GM18499 (cell line): ENCODE measurements around the gene TMOD3.

Experiments
- ATAC-seq: cut with Tn5 transposase; IDR thresholded peaks from one replicate; pipeline ENCODE4 v1.9.1; 2021; ENCODE audit warnings: moderate number of reproducible peaks; ENCODE audit not compliant: insufficient read depth, unreplicated experiment

Gene TMOD3

DNA sequence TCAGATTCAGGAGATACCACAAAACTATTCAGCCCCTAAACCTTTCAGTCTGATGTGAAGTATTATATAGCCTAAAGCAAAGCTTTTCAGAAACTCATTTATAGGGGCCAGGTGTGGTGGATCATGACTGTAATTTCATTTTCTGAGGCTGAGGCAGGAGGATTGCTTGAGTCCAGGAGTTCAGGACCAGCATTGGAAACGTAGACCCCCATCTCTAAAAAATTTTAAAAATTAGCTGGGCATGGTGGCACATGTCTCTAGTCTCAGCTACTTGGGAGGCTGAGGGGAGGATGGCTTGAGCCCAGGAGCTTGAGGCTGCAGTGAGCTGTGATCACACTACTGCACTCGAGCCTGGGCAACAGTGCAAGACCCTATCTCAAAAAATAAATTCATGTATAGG, 60.0 kb downstream of the TMOD3 start:
- ATAC-seq = no peak

DNA sequence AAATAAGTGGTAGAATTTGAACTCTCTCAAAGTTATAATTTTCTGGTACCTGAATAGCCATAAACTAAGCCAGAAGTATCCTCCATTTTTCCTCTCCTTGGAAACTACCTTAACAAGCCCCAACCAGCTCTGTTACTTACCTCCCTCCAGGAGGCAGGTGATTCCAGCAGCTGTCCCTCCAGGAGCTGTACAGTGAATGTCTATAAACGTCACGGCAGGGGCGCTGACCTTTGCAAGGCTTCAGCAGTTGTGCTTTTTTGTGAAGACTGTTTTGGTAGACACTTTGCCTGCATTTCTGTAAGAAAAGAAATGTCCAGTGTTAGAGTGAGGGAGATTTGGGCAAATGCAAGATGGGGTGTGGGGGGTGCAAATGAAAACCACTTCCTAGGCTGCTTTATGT, 75.0 kb downstream of the TMOD3 start:
- ATAC-seq = no peak

DNA sequence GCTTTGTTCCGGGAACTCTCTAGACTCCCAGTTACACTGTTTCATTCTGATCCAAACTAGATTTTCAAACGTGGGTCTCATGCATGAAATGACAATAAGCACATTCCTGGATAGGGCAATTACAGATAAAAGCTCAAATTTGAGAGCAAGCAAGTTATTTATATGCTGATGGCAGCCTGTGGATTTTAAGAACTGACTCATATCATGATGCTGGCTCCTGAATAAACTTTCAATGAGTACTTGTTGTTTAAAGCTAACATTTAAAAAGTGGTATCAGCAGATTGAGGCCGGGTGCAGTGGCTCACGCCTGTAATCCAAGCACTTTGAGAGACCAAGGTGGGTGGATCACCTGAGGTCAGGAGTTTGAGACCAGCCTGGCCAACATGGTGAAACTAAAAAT, 75.5 kb downstream of the TMOD3 start:
- no peak for ATAC-seq

DNA sequence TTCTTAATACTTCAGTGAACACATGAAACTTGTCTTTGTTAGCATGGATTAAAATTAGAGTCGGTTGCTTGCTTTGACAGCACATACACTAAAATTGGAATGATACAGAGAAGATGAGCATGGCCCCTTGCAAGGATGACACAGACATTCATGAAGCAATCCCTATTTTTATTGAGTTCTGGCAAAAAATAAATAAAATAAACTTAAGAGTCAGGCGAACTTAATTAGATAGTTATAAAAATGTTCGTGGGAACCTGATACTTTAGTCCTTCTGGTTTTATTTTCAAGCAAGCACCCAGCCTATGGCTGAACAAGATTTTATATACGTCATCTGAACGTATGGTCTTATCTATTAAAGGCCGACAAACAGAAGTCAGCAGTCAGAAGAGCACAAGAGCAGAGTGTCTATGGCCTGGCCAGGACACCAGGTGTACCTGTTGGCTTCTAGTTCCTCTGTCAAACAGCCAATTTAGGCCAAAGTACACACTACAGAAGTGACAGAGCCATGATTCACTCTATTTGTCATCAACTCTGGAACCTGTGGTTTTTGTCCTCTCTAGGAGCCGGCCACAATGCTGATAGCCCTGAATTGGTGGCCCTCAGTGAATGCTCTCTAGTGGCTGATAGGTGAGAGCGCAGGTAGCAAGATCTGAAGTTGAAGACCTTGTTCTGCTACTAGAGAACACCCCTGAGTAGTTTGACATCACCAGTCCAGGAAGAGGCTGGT, 77.8 kb downstream of the TMOD3 start:
- no peak for ATAC-seq

DNA sequence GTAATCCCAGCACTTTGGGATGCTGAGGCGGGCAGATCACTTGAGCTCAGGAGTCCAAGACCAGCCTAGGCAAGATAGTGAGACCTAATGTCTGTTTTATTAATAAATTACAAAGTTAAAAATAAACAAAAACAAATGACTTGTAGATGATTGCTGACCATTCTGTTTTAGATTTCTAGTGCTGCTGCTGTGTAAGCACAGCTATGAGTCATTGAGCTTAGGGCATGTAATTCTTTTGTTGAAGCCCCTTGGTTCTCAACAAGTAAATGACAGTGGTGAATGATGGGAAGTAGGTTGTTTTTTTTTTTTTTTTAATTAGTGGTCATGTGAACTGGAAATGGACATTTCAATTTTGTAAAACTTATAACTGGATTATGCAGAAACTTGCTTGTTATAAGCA, 78.9 kb downstream of the TMOD3 start:
- no peak for ATAC-seq

DNA sequence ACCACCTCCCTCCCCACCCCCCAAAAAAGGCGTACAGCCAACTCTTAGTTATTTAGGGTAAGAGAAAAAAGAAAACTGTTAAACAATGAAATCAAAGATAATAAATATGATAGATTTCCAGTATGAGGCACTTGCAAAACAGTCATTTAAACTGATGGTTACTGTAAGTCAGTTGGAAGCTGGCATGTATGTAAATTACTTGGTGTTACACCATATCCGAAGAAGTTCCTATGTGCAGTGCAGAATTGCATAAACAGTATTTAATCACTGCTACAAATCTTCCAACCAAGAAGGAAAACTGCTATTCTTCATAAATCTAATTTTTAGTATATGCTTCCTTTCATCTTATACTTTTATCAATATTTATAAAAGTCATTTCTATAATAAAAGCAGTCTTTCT, 80.1 kb downstream of the TMOD3 start:
- no peak for ATAC-seq

DNA sequence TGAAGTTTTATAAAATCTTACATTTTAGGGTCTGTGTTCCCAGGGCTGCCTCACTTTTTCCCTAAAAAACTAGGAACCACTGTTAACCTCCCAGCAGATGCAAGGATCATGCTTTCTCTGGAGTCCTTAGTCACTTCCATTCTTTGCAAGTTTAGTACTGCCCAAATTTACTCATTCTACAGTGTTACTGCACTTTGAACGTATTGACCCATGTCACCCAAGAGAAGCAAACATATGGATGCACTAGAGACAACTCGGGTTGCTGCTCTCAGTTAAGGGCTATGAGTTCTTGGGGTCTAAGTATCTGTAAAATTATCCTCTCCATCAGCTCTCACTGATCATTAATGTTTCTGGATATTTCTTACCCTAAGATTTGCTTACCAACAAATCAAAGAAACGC, 83.1 kb downstream of the TMOD3 start:
- no peak for ATAC-seq

DNA sequence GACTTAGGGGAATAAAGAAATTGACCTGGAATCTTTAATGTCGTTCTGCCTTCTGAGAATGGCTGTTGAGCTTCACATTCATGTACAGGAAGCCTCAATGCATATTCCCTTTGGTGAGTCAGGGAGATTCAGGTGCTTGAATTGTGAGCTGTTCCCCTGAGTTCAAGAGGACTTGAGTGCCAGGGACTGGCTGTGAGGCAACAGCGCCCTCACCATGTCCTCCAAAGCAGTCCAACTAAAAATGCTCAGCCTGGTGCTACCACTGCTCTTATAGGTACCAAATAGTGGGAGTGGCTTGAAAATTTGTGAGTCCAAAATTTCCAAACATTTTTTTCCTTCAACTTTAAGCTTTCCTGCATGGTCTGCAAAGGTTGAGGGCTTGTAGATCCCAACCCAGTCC, 88.0 kb downstream of the TMOD3 start:
- ATAC-seq = no peak

DNA sequence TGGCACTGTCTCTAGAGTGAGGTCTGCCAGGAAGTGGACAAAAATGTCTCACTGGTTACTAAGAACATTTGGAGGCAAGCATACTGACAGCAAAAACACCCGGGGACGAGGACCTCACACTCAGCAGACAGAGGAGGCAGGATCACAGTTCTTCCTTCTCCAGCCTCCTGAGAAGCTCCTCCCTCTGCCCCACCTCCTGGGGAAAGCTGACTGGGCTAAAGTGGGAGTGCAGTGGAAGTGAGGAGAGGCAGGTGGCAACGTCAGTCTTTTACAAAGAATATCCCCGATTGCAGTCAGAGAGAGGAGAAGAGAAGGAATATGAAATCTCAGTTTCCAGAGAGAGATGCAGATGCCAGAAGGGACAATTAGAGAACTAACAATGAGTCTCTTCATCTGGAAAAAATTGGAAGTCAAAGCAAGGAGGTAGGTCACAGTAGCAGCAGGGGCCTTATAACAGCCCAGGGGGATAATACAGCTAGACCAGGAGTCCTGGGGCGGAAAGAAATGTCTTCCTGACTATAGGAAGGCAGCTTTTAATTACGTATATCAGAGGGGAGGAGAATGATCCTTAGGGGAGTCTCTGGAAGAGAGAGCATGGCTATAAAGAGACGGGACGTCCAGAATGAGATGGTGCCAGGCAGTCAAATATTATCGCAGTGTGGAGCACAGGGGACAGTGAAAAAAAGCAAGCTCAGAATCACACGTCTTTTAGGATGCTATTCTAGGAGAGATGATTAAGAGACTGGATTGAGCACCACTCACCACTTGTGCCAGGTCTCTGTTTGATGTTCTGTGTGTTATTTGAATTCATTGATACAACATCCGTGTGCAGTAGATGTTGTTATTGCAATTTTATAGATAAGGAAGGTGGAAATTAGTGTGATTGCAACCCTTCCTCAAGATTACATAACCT, 95.0 kb downstream of the TMOD3 start:
- no peak for ATAC-seq

DNA sequence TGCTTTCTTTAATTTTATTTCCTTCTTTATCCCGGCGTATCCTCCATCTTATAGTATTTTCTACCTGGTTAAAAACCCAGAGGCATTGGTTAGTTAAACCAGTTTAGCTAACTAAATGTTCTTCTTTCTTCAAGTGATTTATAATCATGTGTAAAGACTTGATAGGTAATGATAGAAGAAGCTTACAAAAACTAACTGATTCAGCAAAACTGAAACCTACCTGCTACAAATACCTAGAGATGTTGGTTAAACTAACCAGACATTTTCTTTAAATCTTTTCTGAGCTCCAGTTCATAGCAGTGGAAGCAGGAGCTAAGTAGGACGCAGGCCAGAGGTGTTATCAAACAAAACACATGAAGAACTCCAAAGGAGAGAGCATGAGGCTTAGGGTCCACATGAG, 97.4 kb downstream of the TMOD3 start:
- ATAC-seq = no peak

DNA sequence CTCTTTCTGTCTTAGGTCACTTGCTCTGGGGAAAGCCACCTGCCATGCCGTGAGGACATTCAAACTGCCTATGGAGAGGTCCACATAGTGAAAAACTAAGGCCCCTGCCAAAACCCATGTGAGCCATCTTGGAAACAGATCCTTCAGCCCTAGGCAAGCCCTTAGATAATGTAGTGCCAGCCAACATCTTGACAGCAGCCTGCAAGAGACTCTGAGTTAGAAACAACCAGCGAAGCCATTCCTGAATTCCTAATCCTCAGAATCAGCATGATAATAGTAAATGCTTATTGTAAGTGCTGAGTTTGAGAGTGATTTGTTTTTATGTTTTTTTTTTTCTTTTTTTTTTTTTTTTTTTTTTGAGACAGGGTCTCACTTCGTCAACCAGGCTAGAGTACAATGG, 101.6 kb downstream of the TMOD3 start:
- no peak for ATAC-seq

DNA sequence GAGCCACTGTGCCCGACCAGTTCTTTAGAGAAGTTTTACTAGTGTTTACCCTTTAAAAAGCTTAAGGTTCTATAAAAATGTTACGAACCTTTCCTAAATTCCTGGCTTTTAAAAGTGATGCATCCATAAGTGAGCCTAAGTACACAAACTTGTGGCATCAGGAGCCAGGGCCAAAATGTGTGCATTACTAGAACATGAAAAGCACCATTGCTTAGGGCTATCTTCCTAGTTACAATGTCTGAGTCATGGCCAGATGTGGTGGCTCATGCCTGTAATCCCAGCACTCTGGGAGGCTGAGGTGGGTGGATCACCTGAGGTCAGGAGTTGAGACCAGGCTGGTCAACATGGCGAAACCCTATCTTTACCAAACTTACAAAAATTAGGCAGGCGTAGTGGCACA, 102.2 kb downstream of the TMOD3 start:
- no peak for ATAC-seq

DNA sequence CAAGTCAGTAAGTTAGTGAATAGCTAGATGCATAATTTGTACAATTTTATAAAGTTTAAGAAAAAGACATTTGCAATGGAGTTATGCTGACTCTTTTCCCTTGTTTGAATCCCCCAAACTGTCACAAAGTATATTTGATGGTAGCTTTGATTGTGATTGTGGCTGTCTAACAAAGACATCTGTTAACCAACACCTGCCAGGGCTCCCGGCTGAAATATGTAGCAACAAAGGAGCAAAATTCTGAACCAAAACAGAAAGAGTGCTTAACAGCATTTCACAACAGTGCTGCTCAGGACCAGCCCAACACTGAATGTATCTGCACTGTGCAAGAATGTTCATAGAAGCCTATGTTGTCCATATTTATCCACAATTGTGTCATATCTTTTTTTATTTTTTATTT, 102.7 kb downstream of the TMOD3 start:
- ATAC-seq = no peak

DNA sequence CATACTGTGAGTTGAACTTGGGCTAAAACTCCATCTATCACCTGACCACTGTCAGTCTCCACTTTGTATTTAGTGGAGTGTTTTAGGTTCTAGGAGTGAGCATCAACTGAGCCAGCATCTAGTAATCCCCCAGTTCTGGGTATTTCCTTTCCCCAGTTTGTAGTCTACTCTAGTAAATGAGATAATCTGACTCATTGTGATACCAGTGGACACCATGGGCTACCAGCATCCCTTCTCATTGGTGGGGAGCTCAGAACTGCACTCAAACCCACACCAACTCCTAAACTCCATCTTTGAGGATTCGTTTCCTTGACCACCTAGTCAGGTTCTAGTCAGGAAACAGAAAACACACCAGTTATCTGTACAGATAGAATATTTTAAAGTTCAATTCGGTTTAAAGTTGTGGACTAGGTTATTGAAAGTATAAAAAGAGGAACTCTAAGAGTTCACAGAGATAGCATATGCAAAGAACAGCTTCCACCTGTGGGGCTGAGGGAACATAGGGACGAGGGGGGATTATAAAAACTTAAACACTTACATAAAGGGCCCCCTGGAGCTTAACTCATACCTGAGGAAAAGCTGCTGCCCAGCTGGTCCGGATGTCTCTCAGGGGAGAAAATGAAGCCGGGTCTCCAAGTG, 106.1 kb downstream of the TMOD3 start:
- peak; percentile 78 for ATAC-seq

DNA sequence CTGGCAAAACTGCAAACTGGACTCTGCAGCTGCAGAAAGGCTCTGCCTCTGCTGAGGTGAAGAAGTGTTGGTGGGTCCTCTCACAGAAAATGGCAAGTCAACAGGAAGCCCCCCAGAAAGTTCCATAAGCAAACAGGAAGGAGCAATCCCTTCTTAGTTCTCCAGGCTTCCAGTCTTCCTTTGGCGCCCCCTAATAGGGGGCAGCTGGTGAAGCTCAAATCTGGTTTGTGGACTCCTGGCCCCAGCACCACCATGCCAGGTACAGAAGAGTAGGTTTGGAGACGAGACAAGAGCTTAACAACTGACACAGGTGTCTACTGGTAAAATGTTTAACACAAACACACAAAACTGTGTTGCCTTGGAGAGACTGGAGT, 106.6 kb downstream of the TMOD3 start:
- ATAC-seq = no peak

DNA sequence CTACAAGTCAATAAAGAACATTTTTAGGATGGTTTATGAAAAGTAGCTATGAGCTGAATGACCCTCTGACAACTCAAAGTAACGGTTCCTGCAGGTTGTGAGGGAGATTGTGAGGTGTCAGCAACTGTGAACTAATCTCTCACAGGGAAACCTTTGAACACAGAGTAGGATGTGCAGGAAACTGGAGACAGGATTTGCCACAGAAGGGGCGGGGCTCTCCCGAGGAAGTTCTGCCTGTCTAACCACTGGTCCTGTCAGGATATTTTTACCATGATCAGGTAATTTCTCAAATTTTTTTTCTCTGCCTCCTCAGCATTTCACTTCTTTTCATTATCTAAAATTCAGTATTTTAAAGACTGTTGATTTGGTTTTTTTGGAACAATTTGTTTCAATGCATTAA, 108.8 kb downstream of the TMOD3 start:
- ATAC-seq = no peak

DNA sequence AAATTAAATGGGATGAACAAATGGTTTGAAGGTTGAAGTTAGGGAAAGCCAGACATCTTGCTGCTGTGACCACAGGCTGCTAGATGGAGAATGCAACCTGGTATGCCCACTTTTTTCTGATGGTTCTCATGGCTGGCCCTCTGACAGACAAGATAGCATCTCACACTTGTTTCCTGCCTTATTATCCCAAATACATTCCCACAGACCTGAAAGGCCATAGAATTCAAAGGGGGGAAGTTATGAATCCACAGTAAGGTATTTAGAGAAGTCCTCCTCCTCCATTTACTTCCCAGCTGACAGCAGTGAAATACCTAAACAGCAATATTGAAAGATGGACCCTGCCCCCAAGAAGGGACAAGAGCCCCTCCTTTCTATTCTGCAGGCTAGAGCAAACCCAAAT, 109.8 kb downstream of the TMOD3 start:
- ATAC-seq = no peak

DNA sequence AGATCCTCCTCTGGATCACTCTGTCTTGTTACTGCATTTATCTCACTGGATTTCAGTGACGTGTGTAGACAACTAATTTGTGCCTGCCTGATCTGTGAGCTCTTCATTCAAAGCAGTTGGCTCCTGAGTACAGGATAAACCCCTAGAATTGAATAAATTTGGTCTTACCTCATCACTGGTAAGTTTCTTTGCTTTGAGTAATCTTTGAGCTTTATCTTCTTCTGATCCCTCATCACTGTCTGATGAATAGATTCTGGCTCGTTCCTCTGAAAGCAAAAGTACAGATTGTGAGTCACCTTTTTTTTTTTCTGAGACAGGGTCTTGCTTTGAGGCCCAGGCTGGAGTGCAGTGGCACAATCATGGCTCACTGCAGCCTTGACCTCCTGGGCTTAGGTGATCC, 117.7 kb downstream of the TMOD3 start:
- ATAC-seq = no peak

DNA sequence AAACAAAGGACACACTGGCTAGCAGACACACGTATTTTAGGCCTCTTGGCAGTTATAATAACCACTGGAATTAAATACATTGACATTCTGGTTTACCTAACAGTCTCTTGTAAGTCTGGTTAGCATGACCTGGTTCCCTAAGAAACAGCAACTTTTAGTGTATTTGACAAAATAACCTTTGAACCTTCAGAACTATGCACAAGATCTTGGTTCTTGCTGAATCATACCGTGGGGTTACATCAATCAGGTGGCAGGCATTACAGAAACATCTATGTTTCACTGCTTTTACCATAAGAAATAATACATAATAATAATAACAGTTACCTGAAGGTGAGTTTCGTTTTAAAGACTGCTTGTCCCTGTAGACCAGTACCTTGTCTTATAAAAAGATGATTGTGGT, 123.4 kb downstream of the TMOD3 start:
- no peak for ATAC-seq

DNA sequence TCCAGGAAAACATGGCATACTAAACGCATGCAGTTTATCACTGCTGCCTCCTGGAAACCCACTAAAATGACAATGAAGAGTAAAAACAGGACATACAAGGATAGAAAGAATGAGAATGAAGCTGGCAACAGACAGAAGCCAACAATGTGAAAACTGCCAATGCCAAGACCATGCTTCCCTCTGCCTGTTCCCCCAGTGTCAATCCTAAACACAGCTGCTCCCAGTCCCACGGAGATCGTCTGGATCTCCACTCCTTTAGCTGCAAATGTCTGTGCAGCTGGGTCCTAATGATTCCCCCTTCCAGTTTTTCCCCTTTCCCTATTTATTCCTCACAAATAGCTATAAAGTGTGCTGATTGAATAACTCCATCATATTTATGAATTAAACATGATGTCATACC, 126.1 kb downstream of the TMOD3 start:
- ATAC-seq = no peak
